Stomach (tissue), 4 donors: Measurements from ENCODE around the gene SGK1.

Experiments
- EP300 ChIP-seq: sonication (generic); formaldehyde crosslinking; IDR thresholded peaks from one replicate; pipeline ENCODE4 v1.6.1; 2017; ENCODE audit warnings: antibody characterized with exemption
- POLR2A ChIP-seq, 4 donors: fragments of 450-650 bp; IDR thresholded peaks; one replicate each; pipeline ENCODE4 v1.6.1; 2016; ENCODE audit warnings: antibody characterized with exemption in 4 of 4, control low read depth in 2 of 4, mild to moderate bottlenecking in 1 of 4, moderate library complexity in 1 of 4
- TF ChIP-seq, protein P1 (sequence below), 7 experiments: fragments of 450-650 bp in 4 of 7; fragments of 200-600 bp in 3 of 7; sonication (generic) in 3 of 7; IDR thresholded peaks; one replicate each; pipeline ENCODE4 v1.5.1; 2016 to 2019; ENCODE audit warnings: antibody characterized with exemption in 7 of 7, control low read depth in 2 of 7, mild to moderate bottlenecking in 1 of 7

DNA sequence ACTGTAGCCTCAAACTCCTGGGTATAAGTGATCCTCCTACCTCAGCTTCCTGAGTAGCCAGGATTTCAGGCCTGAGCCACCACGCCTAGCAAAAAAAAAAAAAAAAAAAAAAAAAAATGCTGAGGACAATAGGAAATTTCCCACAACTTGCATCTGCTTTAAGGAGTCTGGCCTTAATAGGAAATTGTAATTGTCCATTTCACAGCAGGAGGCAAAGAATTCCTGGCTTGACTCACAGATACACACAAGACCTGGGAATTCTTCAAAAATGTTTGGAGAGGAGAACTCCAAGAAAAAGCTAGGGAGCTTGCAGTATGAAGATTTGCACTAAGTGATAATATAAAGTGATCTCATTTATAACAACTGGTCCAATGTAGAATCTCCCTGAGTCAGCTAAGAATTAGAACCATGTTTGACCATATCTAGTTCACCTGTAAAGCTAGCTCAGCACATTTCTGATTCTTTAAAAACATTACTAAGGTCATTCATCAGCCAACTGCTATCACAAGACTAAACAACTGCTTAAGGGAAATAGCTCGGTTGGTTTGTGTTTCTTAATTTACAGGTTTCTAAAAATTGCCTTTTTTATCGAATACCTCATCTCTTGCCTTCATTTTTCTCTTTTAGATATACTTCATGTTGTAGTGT is 185.3 kb downstream of the SGK1 start:
- TF ChIP-seq, protein P1, sequence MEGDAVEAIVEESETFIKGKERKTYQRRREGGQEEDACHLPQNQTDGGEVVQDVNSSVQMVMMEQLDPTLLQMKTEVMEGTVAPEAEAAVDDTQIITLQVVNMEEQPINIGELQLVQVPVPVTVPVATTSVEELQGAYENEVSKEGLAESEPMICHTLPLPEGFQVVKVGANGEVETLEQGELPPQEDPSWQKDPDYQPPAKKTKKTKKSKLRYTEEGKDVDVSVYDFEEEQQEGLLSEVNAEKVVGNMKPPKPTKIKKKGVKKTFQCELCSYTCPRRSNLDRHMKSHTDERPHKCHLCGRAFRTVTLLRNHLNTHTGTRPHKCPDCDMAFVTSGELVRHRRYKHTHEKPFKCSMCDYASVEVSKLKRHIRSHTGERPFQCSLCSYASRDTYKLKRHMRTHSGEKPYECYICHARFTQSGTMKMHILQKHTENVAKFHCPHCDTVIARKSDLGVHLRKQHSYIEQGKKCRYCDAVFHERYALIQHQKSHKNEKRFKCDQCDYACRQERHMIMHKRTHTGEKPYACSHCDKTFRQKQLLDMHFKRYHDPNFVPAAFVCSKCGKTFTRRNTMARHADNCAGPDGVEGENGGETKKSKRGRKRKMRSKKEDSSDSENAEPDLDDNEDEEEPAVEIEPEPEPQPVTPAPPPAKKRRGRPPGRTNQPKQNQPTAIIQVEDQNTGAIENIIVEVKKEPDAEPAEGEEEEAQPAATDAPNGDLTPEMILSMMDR (IDR thresholded peaks at IDR 0.05): no peak
- no peak for TF ChIP-seq EP300
- no peak for TF ChIP-seq POLR2A (IDR thresholded peaks at IDR 0.05)
